T-helper 17 cell (primary cell): ENCODE measurements around the gene KCNK1. TPM values are rescaled to one million over a fixed set of nuclear protein-coding genes. Genes with fewer than 3 reads are reported as not detected.

ENCODE experiments used
- ATAC-seq: fragments of 150-1000 bp; cut with Tn5 transposase; 2 replicates; pipeline ENCODE4 v1.10.0; 2021; ENCODE audit warnings: mild to moderate bottlenecking, moderate library complexity
- DNase-seq, 3 donors: peaks; one replicate each; pipeline versions ENCODE4 v3.0.0 to v3.0.0-alpha.2; 2020 to 2021
- H3K9me3 ChIP-seq: one replicate; pipeline ENCODE4 v1.7.0; 2013; ENCODE audit warnings: low read length, mild to moderate bottlenecking; ENCODE audit not compliant: control insufficient read depth, poor library complexity, severe bottlenecking
- H3K27ac Mint-ChIP-seq: one replicate; pipeline ENCODE4 v1.8.0; 2022; ENCODE audit warnings: mild to moderate bottlenecking, moderate library complexity, mixed read lengths
- H3K27me3 Mint-ChIP-seq: one replicate; pipeline ENCODE4 v1.8.0; 2022; ENCODE audit warnings: mixed read lengths
- H3K36me3 Mint-ChIP-seq: one replicate; pipeline ENCODE4 v1.8.0; 2022; ENCODE audit warnings: low read depth, mixed read lengths
- H3K4me1 Mint-ChIP-seq: one replicate; pipeline ENCODE4 v1.8.0; 2022; ENCODE audit warnings: mild to moderate bottlenecking, mixed read lengths
- H3K4me3 Mint-ChIP-seq: one replicate; pipeline ENCODE4 v1.8.0; 2022; ENCODE audit warnings: mild to moderate bottlenecking, moderate library complexity, mixed read lengths
- total RNA-seq, 4 donors: library from RNA in 2 of 4; stranded (reverse) in 2 of 4; gene quantifications; one replicate each; pipeline ENCODE4 v1.2.3 and lab custom pipeline; 2022 to 2026

Gene KCNK1
- total RNA-seq, 2 donors from 2014 or later, result 0.73 TPM; not detected in 1

GRCh38 chr1:233714631-233715217 lies 100.8 kb downstream of the KCNK1 start:
- no peak overlapping the region for H3K27ac Mint-ChIP-seq

GRCh38 chr1:233718057-233718456 lies 104.2 kb downstream of the KCNK1 start:
- H3K9me3 ChIP-seq, result no peaks in the 10 kb centered on the region
- Mint-ChIP-seq H3K27ac (no peak overlapping the region), H3K4me3 (no peak overlapping the region), H3K36me3 (no peaks in the 10 kb centered on the region), H3K27me3 (peaks cover 18% of the 10 kb centered on the region), H3K4me1 (no peaks in the 10 kb centered on the region)
- ATAC-seq, result no peak
- DNase-seq, result no peak

More at GRCh38 chr1:233714631-233715217, 100.8 kb downstream of the KCNK1 start:
- H3K27me3 Mint-ChIP-seq, result peaks cover 6% of the 10 kb centered on the region
- DNase-seq (no peak), ATAC-seq (no peak)
- H3K4me1 Mint-ChIP-seq, result no peaks in the 10 kb centered on the region
- no peak overlapping the region for H3K4me3 Mint-ChIP-seq
- H3K9me3 ChIP-seq, result no peaks in the 10 kb centered on the region
- no peaks in the 10 kb centered on the region for H3K36me3 Mint-ChIP-seq

- no peaks in the 10 kb centered on the region for H3K9me3 ChIP-seq
- ATAC-seq, result no peak
- H3K4me3 Mint-ChIP-seq, result no peak overlapping the region
- no peak overlapping the region for H3K27ac Mint-ChIP-seq
- peaks cover 18% of the 10 kb centered on the region for H3K27me3 Mint-ChIP-seq
- no peaks in the 10 kb centered on the region for H3K4me1 Mint-ChIP-seq
- H3K36me3 Mint-ChIP-seq, result no peaks in the 10 kb centered on the region
- DNase-seq, result no peak
These were observed 105.9 kb downstream of the KCNK1 start for GRCh38 chr1:233719655-233720341.

GRCh38 chr1:233721004-233721595 lies 107.2 kb downstream of the KCNK1 start:
- H3K4me3 Mint-ChIP-seq, result no peak overlapping the region
- no peak overlapping the region for H3K27ac Mint-ChIP-seq
- peaks cover 18% of the 10 kb centered on the region for H3K27me3 Mint-ChIP-seq
- ATAC-seq, result no peak
- no peaks in the 10 kb centered on the region for H3K36me3 Mint-ChIP-seq
- DNase-seq, result no peak
- H3K4me1 Mint-ChIP-seq, result no peaks in the 10 kb centered on the region
- H3K9me3 ChIP-seq, result no peaks in the 10 kb centered on the region
